ENCODE results near the gene TESK2.
A peak's percentile ranks its signal among the peaks of the same experiment; 100 is the strongest.

The TESK2 gene

DNA sequence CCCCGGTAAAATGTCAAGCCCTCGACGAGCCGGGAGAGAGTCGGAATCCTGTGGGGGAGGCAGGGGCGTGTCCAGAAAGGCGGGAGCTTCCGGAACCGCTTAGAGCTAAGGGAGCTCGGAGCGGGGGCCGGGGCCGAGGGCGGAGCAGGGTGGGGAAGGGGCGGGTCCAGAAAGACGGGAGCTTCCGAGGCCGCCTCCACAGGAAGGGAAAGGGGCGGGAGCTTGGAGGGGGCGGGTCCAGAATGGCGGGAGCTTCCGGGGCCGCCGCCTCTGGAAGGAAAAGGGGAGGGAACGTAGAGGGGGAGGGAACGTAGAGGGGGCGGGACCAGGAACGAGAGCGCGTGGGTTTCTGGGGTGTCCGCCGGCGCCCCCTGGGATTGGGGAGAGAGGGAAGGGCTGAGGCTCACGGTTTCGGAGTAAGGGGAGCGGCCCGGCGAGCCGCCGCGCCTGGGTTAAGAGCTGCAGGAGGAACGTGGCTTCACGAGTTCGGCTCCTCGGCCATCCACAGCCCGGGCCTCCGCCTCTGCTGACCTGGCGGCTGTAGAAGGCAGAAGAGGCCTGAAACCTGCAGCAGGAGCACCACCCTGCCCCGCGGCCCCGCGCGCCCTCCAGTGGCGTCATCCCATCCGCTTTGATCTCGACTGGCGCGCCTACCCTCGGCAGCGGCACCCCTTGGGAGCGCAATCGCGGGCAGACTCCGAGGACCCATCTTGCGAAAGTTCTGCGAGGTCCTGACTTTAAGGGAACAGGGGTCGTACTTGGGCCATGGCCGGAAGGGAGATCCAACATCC, 187.2 kb downstream of the TESK2 start:
- peak; percentile 95 for DNase-seq (ENCODE audit: low spot score)

DNA sequence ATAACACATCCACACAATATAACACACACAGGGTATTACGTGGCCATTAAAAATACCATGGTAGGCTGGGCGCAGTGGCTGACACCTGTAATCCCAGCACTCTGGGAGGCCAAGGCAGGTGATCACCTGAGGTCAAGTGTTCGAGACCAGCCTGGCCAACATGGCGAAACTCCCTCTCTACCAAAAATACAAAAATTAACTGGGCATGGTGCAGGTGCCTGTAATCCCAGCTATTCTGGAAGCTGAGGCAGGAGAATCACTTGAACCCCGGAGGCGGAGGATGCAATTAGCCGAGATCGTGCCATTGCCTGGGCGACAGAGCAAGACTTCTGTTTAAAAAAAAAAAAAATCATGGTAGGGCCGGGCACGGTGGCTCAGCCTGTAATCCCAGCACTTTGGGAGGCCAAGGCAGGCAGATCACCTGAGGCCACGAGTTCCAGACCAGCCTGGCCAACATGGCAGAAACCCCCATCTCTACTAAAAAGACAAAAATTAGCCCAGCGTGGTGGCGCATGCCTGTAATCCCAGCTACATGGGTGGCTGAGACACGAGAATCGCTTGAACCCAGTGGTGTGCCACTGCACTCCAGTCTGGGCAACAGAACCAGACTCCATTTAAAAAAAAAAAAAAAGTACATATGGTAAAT, 188.3 kb downstream of the TESK2 start:
- DNase-seq (ENCODE audit: low spot score), result no peak

- DNase-seq (ENCODE audit: low spot score), result no peak
Observed at GRCh38 chr1:45300669-45300997, 190.3 kb downstream of the TESK2 start.

- peak; percentile 72 for DNase-seq (ENCODE audit: low spot score)
Observed at GRCh38 chr1:45299981-45300668, 190.8 kb downstream of the TESK2 start.

GRCh38 chr1:45299296-45299695, 191.7 kb downstream of the TESK2 start:
- no peak for DNase-seq (ENCODE audit: low spot score)

DNA sequence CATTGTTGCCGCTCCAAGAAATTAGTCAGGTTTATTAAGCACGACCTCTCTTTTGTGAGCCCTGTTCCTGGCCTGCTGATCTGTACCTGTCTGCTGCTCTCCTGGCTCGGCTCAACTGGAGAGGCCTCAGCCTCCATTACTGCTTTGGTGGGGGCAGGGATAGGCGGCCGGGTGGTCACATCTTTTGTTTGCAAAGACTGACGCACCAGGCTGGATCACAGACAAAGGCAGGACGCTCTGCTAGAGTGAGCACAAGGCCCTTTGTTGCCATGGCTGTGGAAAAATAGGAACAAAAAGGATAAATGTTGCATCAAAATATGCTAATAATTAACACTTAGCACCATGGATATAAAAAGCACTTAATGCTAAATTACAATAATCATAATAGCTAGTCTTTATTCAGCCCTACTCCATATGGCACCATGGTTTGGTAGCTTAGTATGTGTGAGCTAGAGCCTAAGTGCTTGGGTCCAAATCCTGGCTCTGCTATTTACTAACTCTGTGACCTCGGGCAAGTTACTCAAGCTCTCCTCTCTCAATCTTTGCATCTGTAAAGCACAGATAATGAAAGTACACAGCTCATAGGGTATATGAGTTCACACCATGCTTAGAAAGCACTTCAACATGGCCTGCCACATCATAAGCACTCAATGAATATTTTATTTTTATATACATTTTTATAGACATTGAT, 193.2 kb downstream of the TESK2 start:
- no peak for DNase-seq (ENCODE audit: low spot score)

All from SW480 (cell line).